Endodermal cell (in vitro differentiated cells): Measurements from ENCODE around the gene GNAO1. TPM values are rescaled to one million over a fixed set of nuclear protein-coding genes. Genes with fewer than 3 reads are reported as not detected.

Source experiments
- DNase-seq: peaks from one replicate; pipeline ENCODE4 v3.0.0-alpha.2; 2017
- H3K27ac ChIP-seq: 2 replicates; pipeline ENCODE4 v1.5.1; 2013; ENCODE audit warnings: mild to moderate bottlenecking, low read depth, low read length, moderate library complexity
- H3K27me3 ChIP-seq: 2 replicates; pipeline ENCODE4 v1.6.1; 2013; ENCODE audit warnings: mild to moderate bottlenecking, low read length, moderate library complexity; ENCODE audit not compliant: insufficient read depth, control insufficient read depth, poor library complexity, severe bottlenecking
- H3K36me3 ChIP-seq: 2 replicates; pipeline ENCODE4 v1.7.0; 2013; ENCODE audit warnings: mild to moderate bottlenecking, low read length, moderate library complexity; ENCODE audit not compliant: control insufficient read depth, insufficient read depth
- H3K4me1 ChIP-seq: one replicate; pipeline ENCODE4 v1.7.0; 2013; ENCODE audit warnings: low read length; ENCODE audit not compliant: control insufficient read depth, insufficient read depth
- H3K4me3 ChIP-seq: 2 replicates; pipeline ENCODE4 v1.5.1; 2013; ENCODE audit warnings: mild to moderate bottlenecking, low read length, moderate library complexity
- H3K9ac ChIP-seq: 2 replicates; pipeline ENCODE4 v1.6.1; 2013; ENCODE audit warnings: mild to moderate bottlenecking, low read length, moderate library complexity; ENCODE audit not compliant: poor library complexity, severe bottlenecking; ENCODE audit errors: extremely low read depth
- H3K9me3 ChIP-seq: 2 replicates; pipeline ENCODE4 v1.6.1; 2013; ENCODE audit warnings: mild to moderate bottlenecking, low read length, moderate library complexity; ENCODE audit not compliant: control insufficient read depth
- H3K27ac Mint-ChIP-seq: 2 replicates; pipeline ENCODE4 v1.8.0; 2020; ENCODE audit warnings: mixed read lengths
- H3K27me3 Mint-ChIP-seq: 2 replicates; pipeline ENCODE4 v1.8.0; 2021; ENCODE audit warnings: mild to moderate bottlenecking, mixed read lengths; ENCODE audit not compliant: insufficient read depth
- H3K36me3 Mint-ChIP-seq: 2 replicates; pipeline ENCODE4 v1.8.0; 2020; ENCODE audit warnings: low read depth, mixed read lengths
- H3K4me1 Mint-ChIP-seq: 2 replicates; pipeline ENCODE4 v1.8.0; 2020; ENCODE audit warnings: mixed read lengths
- H3K4me3 Mint-ChIP-seq: 2 replicates; pipeline ENCODE4 v1.8.0; 2020; ENCODE audit warnings: mild to moderate bottlenecking, moderate library complexity, mixed read lengths
- H3K9me3 Mint-ChIP-seq: 2 replicates; pipeline ENCODE4 v1.8.0; 2020; ENCODE audit warnings: mild to moderate bottlenecking, mixed read lengths
- CTCF ChIP-seq: fragments of 200-600 bp; sonication (generic); conservative IDR thresholded peaks from 2 replicates; pipeline ENCODE4 v1.5.0; 2021; ENCODE audit warnings: antibody characterized with exemption, mild to moderate bottlenecking
- WGBS, 2 experiments: methylation state at CpG; one replicate each; pipeline versions ENCODE4 v1.1.5 to v1.1.7; 2013; ENCODE audit warnings: missing lambda C conversion rate in 2 of 2, mixed read lengths in 1 of 2; ENCODE audit not compliant: insufficient coverage in 1 of 2, insufficient read length in 1 of 2; 5-methylcytosine and 5-hydroxymethylcytosine counted together
- total RNA-seq, 2 donors: library from RNA; stranded (reverse); fragmentation: NEBNext Ultra II Directional in 1 of 2; extraction: Animal tissue kit (Norgen Biotek cat#: 25700) in 1 of 2; gene quantifications; 2 replicates in 1 of 2; 3 replicates in 1 of 2; pipeline ENCODE4 v1.2.1, GENCODE V29; 2021

Gene GNAO1
- total RNA-seq, 2 donors from 2014 or later = 2.7 to 7.1 TPM

DNA sequence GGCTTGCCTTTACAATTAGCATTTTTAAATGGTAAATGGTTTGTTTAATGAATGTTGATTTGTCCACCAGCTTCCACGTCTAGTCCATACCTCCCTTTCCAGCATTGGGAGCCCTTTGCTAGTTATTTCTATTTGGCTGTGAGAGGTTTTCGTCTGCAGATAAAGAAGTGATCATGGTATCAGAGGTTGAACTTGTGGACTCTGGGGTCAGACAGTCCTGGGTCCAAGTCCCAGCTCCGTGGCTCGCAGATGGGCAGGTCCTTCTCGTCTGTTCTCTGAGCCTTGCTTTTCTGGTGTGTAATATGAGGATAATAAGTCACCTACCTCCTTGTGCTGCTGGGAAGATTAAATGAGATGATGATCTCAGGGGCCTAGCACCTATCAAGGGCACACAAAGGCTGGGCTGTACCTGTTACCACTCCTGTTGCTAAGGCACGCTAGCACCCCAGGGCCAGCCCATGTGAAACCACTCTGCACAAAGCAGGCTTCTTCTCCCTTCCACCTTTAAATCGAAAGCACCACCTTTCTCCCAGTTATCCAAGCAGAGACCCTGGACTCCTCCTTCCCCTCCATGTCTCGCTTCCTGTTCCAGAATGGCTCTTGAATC, 103.9 kb downstream of the GNAO1 start:
- Mint-ChIP-seq H3K27ac (no peak overlapping the region), H3K27me3 (peaks cover 88% of the 10 kb centered on the region), H3K4me1 (peaks cover 21% of the 10 kb centered on the region), H3K4me3 (no peak overlapping the region), H3K36me3 (no peaks in the 10 kb centered on the region), H3K9me3 (no peaks in the 10 kb centered on the region)
- WGBS, 2 experiments = 87 to 90% methylated on average over 3 to 8 of the region's 8 CpGs
- Histone ChIP-seq H3K4me1 (peaks cover 5% of the 10 kb centered on the region), H3K4me3 (no peak overlapping the region), H3K27ac (peak overlapping the region; percentile 97), H3K27me3 (peaks cover 65% of the 10 kb centered on the region), H3K9ac (no peak overlapping the region), H3K36me3 (no peaks in the 10 kb centered on the region), H3K9me3 (no peaks in the 10 kb centered on the region)
- DNase-seq = no peak
- TF ChIP-seq CTCF = no peak

- Mint-ChIP-seq H3K27ac (peak overlapping the region; percentile 27), H3K4me1 (peaks cover 17% of the 10 kb centered on the region), H3K36me3 (no peaks in the 10 kb centered on the region), H3K9me3 (no peaks in the 10 kb centered on the region), H3K27me3 (peaks cover 82% of the 10 kb centered on the region), H3K4me3 (no peak overlapping the region)
- no peaks in the 10 kb centered on the region for H3K36me3 ChIP-seq
- H3K4me1 ChIP-seq = peaks cover 5% of the 10 kb centered on the region
- DNase-seq = no peak
- TF ChIP-seq CTCF = no peak
- peak overlapping the region; percentile 97 for H3K27ac ChIP-seq
- H3K4me3 ChIP-seq = no peak overlapping the region
- no peak overlapping the region for H3K9ac ChIP-seq
- 71 to 72% methylated on average over 10 to 12 of the region's 12 CpGs for WGBS, 2 experiments
- no peaks in the 10 kb centered on the region for H3K9me3 ChIP-seq
- peaks cover 57% of the 10 kb centered on the region for H3K27me3 ChIP-seq
These were observed 104.6 kb downstream of the GNAO1 start for GRCh38 chr16:56295739-56296527.

- H3K27ac Mint-ChIP-seq = no peak overlapping the region
- 91 to 92% methylated on average over 7 of the region's 7 CpGs for WGBS, 2 experiments
- TF ChIP-seq CTCF = no peak
- no peaks in the 10 kb centered on the region for H3K9me3 Mint-ChIP-seq
- H3K9ac ChIP-seq = no peak overlapping the region
- H3K4me3 ChIP-seq = no peak overlapping the region
- no peak for DNase-seq
- H3K36me3 ChIP-seq = no peaks in the 10 kb centered on the region
- peaks cover 77% of the 10 kb centered on the region for H3K27me3 Mint-ChIP-seq
- no peaks in the 10 kb centered on the region for H3K9me3 ChIP-seq
- no peak overlapping the region for H3K4me3 Mint-ChIP-seq
- no peak overlapping the region for H3K27ac ChIP-seq
- H3K4me1 Mint-ChIP-seq = peaks cover 18% of the 10 kb centered on the region
- no peaks in the 10 kb centered on the region for H3K36me3 Mint-ChIP-seq
- peaks cover 40% of the 10 kb centered on the region for H3K27me3 ChIP-seq
- peaks cover 5% of the 10 kb centered on the region for H3K4me1 ChIP-seq
These were observed 106.4 kb downstream of the GNAO1 start for GRCh38 chr16:56297684-56298083.
